Thymus (tissue), 11 donors: ENCODE measurements around the gene ARHGEF17. TPM values are rescaled to one million over a fixed set of nuclear protein-coding genes. Genes with fewer than 3 reads are reported as not detected.

ENCODE experiments used
- DNase-seq, 9 donors: peaks; one replicate each; pipeline ENCODE4 v3.0.0-alpha.2; 2013; ENCODE audit warnings: low spot score in 9 of 9, low read depth in 6 of 9, missing footprints in 1 of 9
- H3K27ac ChIP-seq, 2 donors: one replicate each; pipeline ENCODE4 v1.5.1; 2013; ENCODE audit warnings: control low read depth in 1 of 2, low read depth in 1 of 2, low read length in 1 of 2, mild to moderate bottlenecking in 1 of 2, moderate library complexity in 1 of 2
- H3K27me3 ChIP-seq, 2 donors: one replicate each; pipeline ENCODE4 v1.5.1; 2013; ENCODE audit warnings: low read length in 1 of 2; ENCODE audit not compliant: control insufficient read depth in 2 of 2, insufficient read depth in 1 of 2
- H3K36me3 ChIP-seq, 2 donors: one replicate each; pipeline ENCODE4 v1.5.1; 2013; ENCODE audit warnings: low read length in 1 of 2, mild to moderate bottlenecking in 1 of 2, moderate library complexity in 1 of 2; ENCODE audit not compliant: control insufficient read depth in 2 of 2, insufficient read depth in 2 of 2
- H3K4me1 ChIP-seq, 2 donors: one replicate each; pipeline ENCODE4 v1.5.1; 2013; ENCODE audit warnings: low read length in 2 of 2; ENCODE audit not compliant: control insufficient read depth in 2 of 2, insufficient read depth in 2 of 2
- H3K4me3 ChIP-seq, 2 donors: one replicate each; pipeline ENCODE4 v1.5.1; 2013; ENCODE audit warnings: low read length in 2 of 2, control low read depth in 1 of 2, mild to moderate bottlenecking in 1 of 2
- H3K9me3 ChIP-seq, 2 donors: one replicate each; pipeline ENCODE4 v1.5.1; 2013; ENCODE audit warnings: low read length in 1 of 2, mild to moderate bottlenecking in 1 of 2; ENCODE audit not compliant: control insufficient read depth in 2 of 2, insufficient read depth in 1 of 2
- WGBS: extraction: QIAGEN DNeasy Blood & Tissue Kit; methylation state at CpG from one replicate; pipeline ENCODE4 v1.1.7; 2013; 5-methylcytosine and 5-hydroxymethylcytosine counted together
- polyA plus RNA-seq: library from polyadenylated mRNA; stranded (reverse); fragments of 200-250 nt; gene quantifications from one replicate; pipeline ENCODE4 v1.2.3, GENCODE V29; 2013
- total RNA-seq: library from RNA; stranded (reverse); fragments of 120-200 nt; gene quantifications from one replicate; pipeline ENCODE4 v1.2.4, GENCODE V29; 2013
- donor health status: healthy.

Gene ARHGEF17
- total and polyA plus RNA-seq, 2 donors, result 2.5 to 8.9 TPM

GRCh38 chr11:73288873-73289707 is 19.0 kb upstream of the ARHGEF17 start:
- Histone ChIP-seq H3K36me3 (no peaks in the 10 kb centered on the region), H3K4me1 (peaks cover 0 to 22% of the 10 kb centered on the region in 2 donors), H3K27me3 (no peaks in the 10 kb centered on the region), H3K4me3 (no peak overlapping the region), H3K9me3 (no peaks in the 10 kb centered on the region), H3K27ac (peak overlapping the region; percentile 33 to 41)
- DNase-seq, result peak in 6 of 9 donors; percentile 9 to 63 (median 26)
- WGBS, result 46% methylated on average over 17 of the region's 17 CpGs

GRCh38 chr11:73290536-73290935 is 17.5 kb upstream of the ARHGEF17 start:
- no peak overlapping the region for H3K27ac ChIP-seq
- H3K27me3 ChIP-seq, result no peaks in the 10 kb centered on the region
- no peak overlapping the region for H3K4me3 ChIP-seq
- H3K36me3 ChIP-seq, result no peaks in the 10 kb centered on the region
- DNase-seq, result no peak
- peaks cover 0 to 22% of the 10 kb centered on the region in 2 donors for H3K4me1 ChIP-seq
- 96% methylated on average over 4 of the region's 4 CpGs for WGBS
- no peaks in the 10 kb centered on the region for H3K9me3 ChIP-seq

- Histone ChIP-seq H3K27me3 (no peaks in the 10 kb centered on the region), H3K4me3 (no peak overlapping the region), H3K4me1 (peaks cover 0 to 22% of the 10 kb centered on the region in 2 donors), H3K9me3 (no peaks in the 10 kb centered on the region), H3K27ac (no peak overlapping the region), H3K36me3 (no peaks in the 10 kb centered on the region)
- DNase-seq, result no peak
- 96% methylated on average over 3 of the region's 3 CpGs for WGBS
Observed at GRCh38 chr11:73291196-73291595, 16.9 kb upstream of the ARHGEF17 start.

- H3K27me3 ChIP-seq, result no peaks in the 10 kb centered on the region
- no peaks in the 10 kb centered on the region for H3K36me3 ChIP-seq
- WGBS, result 95% methylated on average over 12 of the region's 12 CpGs
- no peak overlapping the region for H3K4me3 ChIP-seq
- no peak overlapping the region for H3K27ac ChIP-seq
- DNase-seq, result no peak
- H3K4me1 ChIP-seq, result peaks cover 0 to 22% of the 10 kb centered on the region in 2 donors
- no peaks in the 10 kb centered on the region for H3K9me3 ChIP-seq
Observed at GRCh38 chr11:73291781-73292524, 16.1 kb upstream of the ARHGEF17 start.

GRCh38 chr11:73292525-73292894 is 15.6 kb upstream of the ARHGEF17 start:
- peaks cover 0 to 18% of the 10 kb centered on the region in 2 donors for H3K4me1 ChIP-seq
- no peak overlapping the region for H3K27ac ChIP-seq
- 70% methylated on average over 5 of the region's 5 CpGs for WGBS
- no peak overlapping the region for H3K4me3 ChIP-seq
- no peaks in the 10 kb centered on the region for H3K9me3 ChIP-seq
- DNase-seq, result no peak
- no peaks in the 10 kb centered on the region for H3K27me3 ChIP-seq
- H3K36me3 ChIP-seq, result no peaks in the 10 kb centered on the region

- WGBS, result 96% methylated on average over 4 of the region's 4 CpGs
- no peak overlapping the region for H3K27ac ChIP-seq
- peaks cover 0 to 11% of the 10 kb centered on the region in 2 donors for H3K4me1 ChIP-seq
- no peaks in the 10 kb centered on the region for H3K27me3 ChIP-seq
- no peak for DNase-seq
- no peaks in the 10 kb centered on the region for H3K36me3 ChIP-seq
- no peaks in the 10 kb centered on the region for H3K9me3 ChIP-seq
- no peak overlapping the region for H3K4me3 ChIP-seq
Observed at GRCh38 chr11:73293356-73293936, 14.6 kb upstream of the ARHGEF17 start.

- no peak for DNase-seq
- H3K4me3 ChIP-seq, result no peak overlapping the region
- no peak overlapping the region for H3K27ac ChIP-seq
- H3K36me3 ChIP-seq, result no peaks in the 10 kb centered on the region
- H3K27me3 ChIP-seq, result no peaks in the 10 kb centered on the region
- no peaks in the 10 kb centered on the region for H3K9me3 ChIP-seq
- H3K4me1 ChIP-seq, result peaks cover 0 to under 1% of the 10 kb centered on the region in 2 donors
Observed at GRCh38 chr11:73294604-73295003, 13.5 kb upstream of the ARHGEF17 start.

- no peaks in the 10 kb centered on the region for H3K4me1 ChIP-seq
- H3K9me3 ChIP-seq, result no peaks in the 10 kb centered on the region
- H3K27ac ChIP-seq, result no peak overlapping the region
- no peaks in the 10 kb centered on the region for H3K36me3 ChIP-seq
- DNase-seq, result peak in 7 of 9 donors; percentile 52 to 82 (median 65)
- WGBS, result 45% methylated on average over 12 of the region's 12 CpGs
- H3K4me3 ChIP-seq, result no peak overlapping the region
- no peaks in the 10 kb centered on the region for H3K27me3 ChIP-seq
Observed at GRCh38 chr11:73295241-73295995, 12.7 kb upstream of the ARHGEF17 start.
